HG03175 (cell line): Measurements from ENCODE around the gene ABCB11.
"Not testable (repeated sequence)": the region's sequence is repeated elsewhere in the genome, so short reads cannot be mapped to it uniquely, and the experiment has no call there.

ENCODE experiments used
- ATAC-seq: cut with Tn5 transposase; IDR thresholded peaks from one replicate; pipeline ENCODE4 v1.9.1; 2021; ENCODE audit warnings: mild to moderate bottlenecking, moderate library complexity; ENCODE audit not compliant: unreplicated experiment

The ABCB11 gene

GRCh38 chr2:169031202-169031601, at the start of gene ABCB11:
TSS of gene ABCB11 (minus strand) at chr2:169031324. CDS start at chr2:169018125, 13,199 bp downstream.
- no peak for ATAC-seq

GRCh38 chr2:169080250-169081069, 49.3 kb upstream of the ABCB11 start:
- ATAC-seq = peak; percentile 93

GRCh38 chr2:169077674-169078240, 46.6 kb upstream of the ABCB11 start:
- ATAC-seq = no peak

GRCh38 chr2:169073963-169074751, 43.0 kb upstream of the ABCB11 start:
- ATAC-seq = peak; percentile 49

GRCh38 chr2:169073211-169073962, 42.3 kb upstream of the ABCB11 start:
- ATAC-seq = no peak

GRCh38 chr2:169072163-169072925, 41.2 kb upstream of the ABCB11 start:
- ATAC-seq = peak; percentile 56

- no peak for ATAC-seq
Observed at GRCh38 chr2:169071455-169071854, 40.3 kb upstream of the ABCB11 start.

- no peak for ATAC-seq
Observed at GRCh38 chr2:169069833-169070232, 38.7 kb upstream of the ABCB11 start.

GRCh38 chr2:169069341-169069740, 38.2 kb upstream of the ABCB11 start, which contains the start of gene DHRS9:
TSS of gene DHRS9 (plus strand) at chr2:169069563. CDS start at chr2:169081582, 12,019 bp downstream.
- no peak for ATAC-seq

- no peak for ATAC-seq
Observed at GRCh38 chr2:169066897-169067296, 35.8 kb upstream of the ABCB11 start.

GRCh38 chr2:169065864-169066517, 34.9 kb upstream of the ABCB11 start:
- no peak for ATAC-seq

GRCh38 chr2:169065422-169065821, 34.3 kb upstream of the ABCB11 start:
- no peak for ATAC-seq

GRCh38 chr2:169064199-169064598, 33.1 kb upstream of the ABCB11 start:
- not testable (repeated sequence) for ATAC-seq

GRCh38 chr2:169054575-169054974, 23.5 kb upstream of the ABCB11 start:
- not testable (repeated sequence) for ATAC-seq

GRCh38 chr2:169050476-169051240, 19.5 kb upstream of the ABCB11 start:
- ATAC-seq = no peak

- ATAC-seq = no peak
Observed at GRCh38 chr2:169049142-169049541, 18.0 kb upstream of the ABCB11 start.

- no peak for ATAC-seq
Observed at GRCh38 chr2:169047256-169048250, 16.4 kb upstream of the ABCB11 start.
